Upper lobe of right lung (tissue), 1 donor: Measurements from ENCODE around the gene RGCC. TPM values are rescaled to one million over a fixed set of nuclear protein-coding genes. Genes with fewer than 3 reads are reported as not detected.

Experiments used
- ATAC-seq: fragments of 200-7000 bp; cut with Tn5 transposase; one replicate; pipeline ENCODE4 v1.9.1; 2020; ENCODE audit warnings: mild to moderate bottlenecking, moderate library complexity
- DNase-seq: peaks from one replicate; pipeline ENCODE4 v3.0.0-alpha.2; 2020
- H3K27ac ChIP-seq: fragments of 200-600 bp; one replicate; pipeline ENCODE4 v1.8.0; 2022
- H3K27me3 ChIP-seq: fragments of 200-600 bp; one replicate; pipeline ENCODE4 v1.8.0; 2022; ENCODE audit warnings: mild to moderate bottlenecking
- H3K36me3 ChIP-seq: fragments of 200-600 bp; one replicate; pipeline ENCODE4 v1.8.0; 2022
- H3K4me1 ChIP-seq: fragments of 200-600 bp; one replicate; pipeline ENCODE4 v1.8.0; 2022
- H3K4me3 ChIP-seq: fragments of 200-600 bp; one replicate; pipeline ENCODE4 v1.8.0; 2022; ENCODE audit warnings: mild to moderate bottlenecking
- H3K9me3 ChIP-seq: fragments of 200-600 bp; one replicate; pipeline ENCODE4 v1.8.0; 2022
- intact Hi-C: fragments of 100-400 bp; cut with DNase I; formaldehyde crosslinking; loops from one replicate; pipeline ENCODE4 v1.11.0; 2022
- total RNA-seq: library from RNA; stranded (reverse); fragmentation: NEBNext Ultra II Directional; extraction: Animal tissue kit (Norgen Biotek cat#: 25700); gene quantifications from one replicate; pipeline ENCODE4 v1.2.1, GENCODE V29; 2021
- TF ChIP-seq, protein P1 (sequence below): fragments of 200-600 bp; IDR thresholded peaks from one replicate; pipeline ENCODE4 v1.8.0; 2022; ENCODE audit warnings: antibody characterized with exemption
- donor health status: DM: no; HTN: yes; CAD: no; lungs with severe emphysema.

Gene RGCC
- total RNA-seq, 1 donor from 2014 or later: 752 TPM

DNA sequence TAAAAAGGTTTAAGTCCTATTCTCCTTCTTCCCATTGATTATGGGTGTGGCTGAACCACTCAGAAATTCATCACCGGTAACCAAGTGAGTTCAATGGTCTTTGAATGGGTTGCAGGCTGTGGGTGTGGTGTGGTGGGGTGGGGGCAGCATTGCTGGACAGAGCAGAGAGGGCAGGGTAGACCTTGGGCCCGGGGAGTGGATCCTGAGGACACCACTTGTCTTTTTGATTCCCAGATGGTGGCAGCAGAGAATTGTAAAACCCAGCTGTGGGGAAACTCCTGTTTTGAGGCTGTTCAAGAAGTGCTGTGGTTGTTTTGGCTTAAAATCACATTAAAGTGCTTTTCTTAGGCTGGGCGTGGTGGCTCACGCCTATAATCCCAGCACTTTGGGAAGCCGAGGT is 45.8 kb upstream of the RGCC start:
- H3K4me1 ChIP-seq: no peaks in the 10 kb centered on the region
- ATAC-seq (peak; percentile 76), DNase-seq (no peak)
- no peaks in the 10 kb centered on the region for H3K36me3 ChIP-seq
- no peaks in the 10 kb centered on the region for H3K27me3 ChIP-seq
- H3K27ac ChIP-seq: no peak overlapping the region
- H3K9me3 ChIP-seq: no peaks in the 10 kb centered on the region
- H3K4me3 ChIP-seq: no peak overlapping the region
- TF ChIP-seq, protein P1, sequence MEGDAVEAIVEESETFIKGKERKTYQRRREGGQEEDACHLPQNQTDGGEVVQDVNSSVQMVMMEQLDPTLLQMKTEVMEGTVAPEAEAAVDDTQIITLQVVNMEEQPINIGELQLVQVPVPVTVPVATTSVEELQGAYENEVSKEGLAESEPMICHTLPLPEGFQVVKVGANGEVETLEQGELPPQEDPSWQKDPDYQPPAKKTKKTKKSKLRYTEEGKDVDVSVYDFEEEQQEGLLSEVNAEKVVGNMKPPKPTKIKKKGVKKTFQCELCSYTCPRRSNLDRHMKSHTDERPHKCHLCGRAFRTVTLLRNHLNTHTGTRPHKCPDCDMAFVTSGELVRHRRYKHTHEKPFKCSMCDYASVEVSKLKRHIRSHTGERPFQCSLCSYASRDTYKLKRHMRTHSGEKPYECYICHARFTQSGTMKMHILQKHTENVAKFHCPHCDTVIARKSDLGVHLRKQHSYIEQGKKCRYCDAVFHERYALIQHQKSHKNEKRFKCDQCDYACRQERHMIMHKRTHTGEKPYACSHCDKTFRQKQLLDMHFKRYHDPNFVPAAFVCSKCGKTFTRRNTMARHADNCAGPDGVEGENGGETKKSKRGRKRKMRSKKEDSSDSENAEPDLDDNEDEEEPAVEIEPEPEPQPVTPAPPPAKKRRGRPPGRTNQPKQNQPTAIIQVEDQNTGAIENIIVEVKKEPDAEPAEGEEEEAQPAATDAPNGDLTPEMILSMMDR: peak; percentile 37
- intact Hi-C loops: no loop called here

DNA sequence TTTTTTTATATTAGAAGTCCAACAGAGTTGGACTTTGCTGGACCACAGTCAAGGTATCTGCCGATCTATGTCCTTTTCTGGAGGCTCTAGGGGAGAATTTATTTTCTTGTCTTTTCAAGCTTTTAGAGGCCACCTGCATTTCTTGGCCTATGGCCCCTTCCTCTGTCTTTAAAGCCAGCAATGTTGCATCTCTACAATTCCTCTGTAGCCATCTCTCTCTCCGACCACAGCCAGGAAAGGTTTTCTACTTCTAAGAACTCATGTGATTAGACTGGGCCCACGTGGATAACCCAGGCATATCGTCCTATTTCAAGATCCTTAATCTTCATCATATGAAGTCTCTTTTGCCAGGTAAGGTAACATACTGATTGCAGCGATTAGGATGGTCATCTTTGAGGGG is 43.5 kb upstream of the RGCC start:
- intact Hi-C loops: no loop called here
- no peaks in the 10 kb centered on the region for H3K36me3 ChIP-seq
- no peaks in the 10 kb centered on the region for H3K4me1 ChIP-seq
- H3K4me3 ChIP-seq: no peak overlapping the region
- ATAC-seq (no peak), DNase-seq (no peak)
- no peaks in the 10 kb centered on the region for H3K9me3 ChIP-seq
- H3K27me3 ChIP-seq: no peaks in the 10 kb centered on the region
- H3K27ac ChIP-seq: no peak overlapping the region
- TF ChIP-seq, protein P1: no peak

- Histone ChIP-seq H3K4me3 (no peak overlapping the region), H3K36me3 (no peaks in the 10 kb centered on the region), H3K9me3 (no peaks in the 10 kb centered on the region), H3K4me1 (no peaks in the 10 kb centered on the region), H3K27me3 (no peaks in the 10 kb centered on the region), H3K27ac (no peak overlapping the region)
- ATAC-seq: no peak
- intact Hi-C loops: no loop called here
- DNase-seq: no peak
- TF ChIP-seq, protein P1: no peak
These were observed 41.1 kb upstream of the RGCC start for GRCh38 chr13:41416276-41416675.

GRCh38 chr13:41418027-41418426 is 39.3 kb upstream of the RGCC start:
- H3K9me3 ChIP-seq: no peaks in the 10 kb centered on the region
- TF ChIP-seq, protein P1: no peak
- intact Hi-C loops: no loop called here
- no peak overlapping the region for H3K27ac ChIP-seq
- DNase-seq (no peak), ATAC-seq (no peak)
- no peak overlapping the region for H3K4me3 ChIP-seq
- H3K27me3 ChIP-seq: no peaks in the 10 kb centered on the region
- no peaks in the 10 kb centered on the region for H3K4me1 ChIP-seq
- no peaks in the 10 kb centered on the region for H3K36me3 ChIP-seq

DNA sequence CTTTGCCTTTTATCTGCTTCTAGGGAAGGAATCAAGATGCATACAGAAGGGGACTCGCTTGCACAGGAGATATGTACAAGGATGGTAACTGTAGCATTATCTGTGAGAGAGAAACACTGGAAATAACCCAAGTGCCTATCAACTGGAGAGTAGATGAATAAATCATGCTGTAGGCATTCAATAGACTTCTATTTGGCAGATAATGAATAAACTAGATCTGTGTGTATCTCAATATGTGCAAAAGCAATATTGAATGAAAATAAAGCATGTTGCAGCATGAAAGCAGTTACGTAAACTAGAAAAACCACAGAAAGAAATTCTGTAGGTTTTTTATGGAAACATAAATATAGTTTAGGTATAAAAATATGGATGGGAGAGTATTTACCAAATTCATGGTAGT is 38.6 kb upstream of the RGCC start:
- H3K4me1 ChIP-seq: no peaks in the 10 kb centered on the region
- no peak overlapping the region for H3K4me3 ChIP-seq
- H3K36me3 ChIP-seq: no peaks in the 10 kb centered on the region
- DNase-seq (no peak), ATAC-seq (no peak)
- H3K9me3 ChIP-seq: no peaks in the 10 kb centered on the region
- intact Hi-C loops: no loop called here
- no peak overlapping the region for H3K27ac ChIP-seq
- TF ChIP-seq, protein P1: no peak
- H3K27me3 ChIP-seq: no peaks in the 10 kb centered on the region

GRCh38 chr13:41419206-41419605 is 38.1 kb upstream of the RGCC start:
- Histone ChIP-seq H3K36me3 (no peaks in the 10 kb centered on the region), H3K4me1 (no peaks in the 10 kb centered on the region), H3K4me3 (no peak overlapping the region), H3K27me3 (no peaks in the 10 kb centered on the region), H3K9me3 (no peaks in the 10 kb centered on the region), H3K27ac (no peak overlapping the region)
- TF ChIP-seq, protein P1: no peak
- no peak for ATAC-seq
- intact Hi-C loops: no loop called here
- no peak for DNase-seq
